Neural cell (in vitro differentiated cells): ENCODE data around the gene DHRS4L2.
"Not testable (repeated sequence)": the region's sequence is repeated elsewhere in the genome, so short reads cannot be mapped to it uniquely, and the experiment has no call there.

Experiments
- EP300 ChIP-seq: fragments of 450-650 bp; conservative IDR thresholded peaks from 2 replicates; pipeline ENCODE4 v1.6.1; 2014; ENCODE audit warnings: antibody characterized with exemption, mild to moderate bottlenecking, moderate library complexity; ENCODE audit not compliant: poor library complexity, severe bottlenecking
- EZH2 ChIP-seq: fragments of 200-600, 300-800 bp; shearing (Covaris generic), sonication (generic); IDR thresholded peaks from 2 replicates; pipeline ENCODE4 v1.6.1; 2014; ENCODE audit warnings: antibody characterized with exemption, low read length, borderline replicate concordance, mild to moderate bottlenecking; ENCODE audit not compliant: insufficient read depth, poor library complexity, severe bottlenecking
- MXI1 ChIP-seq: fragments of 450-650 bp; conservative IDR thresholded peaks from 2 replicates; pipeline ENCODE4 v1.6.1; 2014; ENCODE audit warnings: antibody characterized with exemption, mild to moderate bottlenecking; ENCODE audit not compliant: poor library complexity, severe bottlenecking
- POLR2AphosphoS5 ChIP-seq: IDR thresholded peaks from 2 replicates; pipeline ENCODE4 v1.6.1; 2012
- RAD21 ChIP-seq: fragments of 450-650 bp; conservative IDR thresholded peaks from 2 replicates; pipeline ENCODE4 v1.6.1; 2014; ENCODE audit warnings: antibody characterized with exemption, mild to moderate bottlenecking, moderate library complexity
- SMC3 ChIP-seq: fragments of 450-650 bp; conservative IDR thresholded peaks from 2 replicates; pipeline ENCODE4 v1.6.1; 2014; ENCODE audit warnings: antibody characterized with exemption, mild to moderate bottlenecking, moderate library complexity; ENCODE audit not compliant: poor library complexity
- TAF1 ChIP-seq: IDR thresholded peaks from 2 replicates; pipeline ENCODE4 v1.6.1; 2012; ENCODE audit warnings: low read depth
- TF ChIP-seq, protein P1 (sequence below): fragments of 450-650 bp; IDR thresholded peaks from 2 replicates; pipeline ENCODE4 v1.5.1; 2014; ENCODE audit warnings: antibody characterized with exemption, mild to moderate bottlenecking, moderate library complexity; ENCODE audit not compliant: poor library complexity, severe bottlenecking
- TF ChIP-seq, protein P2 (sequence below): IDR thresholded peaks from 2 replicates; pipeline ENCODE4 v1.6.1; 2012; ENCODE audit warnings: borderline replicate concordance

DNA sequence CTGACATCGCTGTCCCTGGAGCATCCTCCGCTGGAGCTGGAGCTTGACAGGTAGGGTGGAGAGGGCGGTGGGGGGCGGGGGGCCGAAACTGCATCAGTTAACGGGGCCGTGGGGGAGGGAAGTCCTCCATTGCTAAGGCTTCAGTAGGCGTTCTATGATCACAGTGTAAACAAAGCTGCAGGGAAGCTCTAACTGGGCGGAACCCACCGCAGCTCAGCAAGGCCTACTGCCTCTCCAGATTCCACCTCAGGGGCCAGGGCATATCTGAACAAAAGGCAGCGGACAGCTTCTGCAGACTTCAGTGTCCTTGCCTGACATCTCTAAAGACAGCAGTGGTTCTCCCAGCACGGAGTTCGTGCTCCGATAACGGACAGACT lies 18.5 kb upstream of the DHRS4L2 start:
- TF ChIP-seq, protein P1, sequence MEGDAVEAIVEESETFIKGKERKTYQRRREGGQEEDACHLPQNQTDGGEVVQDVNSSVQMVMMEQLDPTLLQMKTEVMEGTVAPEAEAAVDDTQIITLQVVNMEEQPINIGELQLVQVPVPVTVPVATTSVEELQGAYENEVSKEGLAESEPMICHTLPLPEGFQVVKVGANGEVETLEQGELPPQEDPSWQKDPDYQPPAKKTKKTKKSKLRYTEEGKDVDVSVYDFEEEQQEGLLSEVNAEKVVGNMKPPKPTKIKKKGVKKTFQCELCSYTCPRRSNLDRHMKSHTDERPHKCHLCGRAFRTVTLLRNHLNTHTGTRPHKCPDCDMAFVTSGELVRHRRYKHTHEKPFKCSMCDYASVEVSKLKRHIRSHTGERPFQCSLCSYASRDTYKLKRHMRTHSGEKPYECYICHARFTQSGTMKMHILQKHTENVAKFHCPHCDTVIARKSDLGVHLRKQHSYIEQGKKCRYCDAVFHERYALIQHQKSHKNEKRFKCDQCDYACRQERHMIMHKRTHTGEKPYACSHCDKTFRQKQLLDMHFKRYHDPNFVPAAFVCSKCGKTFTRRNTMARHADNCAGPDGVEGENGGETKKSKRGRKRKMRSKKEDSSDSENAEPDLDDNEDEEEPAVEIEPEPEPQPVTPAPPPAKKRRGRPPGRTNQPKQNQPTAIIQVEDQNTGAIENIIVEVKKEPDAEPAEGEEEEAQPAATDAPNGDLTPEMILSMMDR: not testable (repeated sequence)
- TF ChIP-seq MXI1, SMC3, EP300, TAF1, EZH2, RAD21, POLR2AphosphoS5: not testable (repeated sequence)
- TF ChIP-seq, protein P2, sequence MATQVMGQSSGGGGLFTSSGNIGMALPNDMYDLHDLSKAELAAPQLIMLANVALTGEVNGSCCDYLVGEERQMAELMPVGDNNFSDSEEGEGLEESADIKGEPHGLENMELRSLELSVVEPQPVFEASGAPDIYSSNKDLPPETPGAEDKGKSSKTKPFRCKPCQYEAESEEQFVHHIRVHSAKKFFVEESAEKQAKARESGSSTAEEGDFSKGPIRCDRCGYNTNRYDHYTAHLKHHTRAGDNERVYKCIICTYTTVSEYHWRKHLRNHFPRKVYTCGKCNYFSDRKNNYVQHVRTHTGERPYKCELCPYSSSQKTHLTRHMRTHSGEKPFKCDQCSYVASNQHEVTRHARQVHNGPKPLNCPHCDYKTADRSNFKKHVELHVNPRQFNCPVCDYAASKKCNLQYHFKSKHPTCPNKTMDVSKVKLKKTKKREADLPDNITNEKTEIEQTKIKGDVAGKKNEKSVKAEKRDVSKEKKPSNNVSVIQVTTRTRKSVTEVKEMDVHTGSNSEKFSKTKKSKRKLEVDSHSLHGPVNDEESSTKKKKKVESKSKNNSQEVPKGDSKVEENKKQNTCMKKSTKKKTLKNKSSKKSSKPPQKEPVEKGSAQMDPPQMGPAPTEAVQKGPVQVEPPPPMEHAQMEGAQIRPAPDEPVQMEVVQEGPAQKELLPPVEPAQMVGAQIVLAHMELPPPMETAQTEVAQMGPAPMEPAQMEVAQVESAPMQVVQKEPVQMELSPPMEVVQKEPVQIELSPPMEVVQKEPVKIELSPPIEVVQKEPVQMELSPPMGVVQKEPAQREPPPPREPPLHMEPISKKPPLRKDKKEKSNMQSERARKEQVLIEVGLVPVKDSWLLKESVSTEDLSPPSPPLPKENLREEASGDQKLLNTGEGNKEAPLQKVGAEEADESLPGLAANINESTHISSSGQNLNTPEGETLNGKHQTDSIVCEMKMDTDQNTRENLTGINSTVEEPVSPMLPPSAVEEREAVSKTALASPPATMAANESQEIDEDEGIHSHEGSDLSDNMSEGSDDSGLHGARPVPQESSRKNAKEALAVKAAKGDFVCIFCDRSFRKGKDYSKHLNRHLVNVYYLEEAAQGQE: not testable (repeated sequence)
